Activated CD8-positive, alpha-beta memory T cell treated with anti-CD3 and anti-CD28 coated beads, Interleukin-2, amount 10 ng/mL, durations not matched to agents 7 days and 5 days (primary cell): Measurements from ENCODE around the gene FSD1. TPM values are rescaled to one million over a fixed set of nuclear protein-coding genes. Genes with fewer than 3 reads are reported as not detected.

Experiments
- ATAC-seq: fragments of 150-1000 bp; cut with Tn5 transposase; one replicate; pipeline ENCODE4 v1.10.0; 2021; ENCODE audit warnings: moderate library complexity
- CTCF ChIA-PET: fragments of 350-600 bp; sonication (Branson Sonifier 250); formaldehyde crosslinking; loops from one replicate; lab custom pipeline; 2021; ENCODE audit warnings: antibody characterized with exemption; lab: Charles Lee
- DNase-seq: peaks from one replicate; pipeline ENCODE4 v3.0.0-alpha.2; 2020
- H3K27ac Mint-ChIP-seq: one replicate; pipeline ENCODE4 v1.8.0; 2021; ENCODE audit warnings: mild to moderate bottlenecking, mixed read lengths
- H3K27me3 Mint-ChIP-seq: one replicate; pipeline ENCODE4 v1.8.0; 2021; ENCODE audit warnings: mixed read lengths
- H3K36me3 Mint-ChIP-seq: one replicate; pipeline ENCODE4 v1.8.0; 2021; ENCODE audit warnings: mild to moderate bottlenecking, mixed read lengths
- H3K4me1 Mint-ChIP-seq: one replicate; pipeline ENCODE4 v1.8.0; 2021; ENCODE audit warnings: mixed read lengths
- H3K4me3 Mint-ChIP-seq: one replicate; pipeline ENCODE4 v1.8.0; 2021; ENCODE audit warnings: mild to moderate bottlenecking, moderate library complexity, mixed read lengths
- H3K9me3 Mint-ChIP-seq: one replicate; pipeline ENCODE4 v1.8.0; 2022; ENCODE audit warnings: low read depth, mixed read lengths
- total RNA-seq, 2 experiments: library from RNA; stranded (reverse); gene quantifications; one replicate each; pipeline ENCODE4 v1.2.3, GENCODE V29; 2021

Gene FSD1
- total RNA-seq, 2 experiments from 2014 or later, result 24.7 to 30.6 TPM

- Mint-ChIP-seq H3K36me3 (peaks cover 7% of the 10 kb centered on the region), H3K4me3 (peak overlapping the region; percentile 66), H3K27ac (peak overlapping the region; percentile 93), H3K4me1 (peaks cover 50% of the 10 kb centered on the region), H3K27me3 (no peaks in the 10 kb centered on the region), H3K9me3 (no peaks in the 10 kb centered on the region)
- ATAC-seq (no peak), DNase-seq (no peak)
- CTCF ChIA-PET, result interaction anchor here (0.8 to 2.4 kb wide), 7 partner anchors 10 to 101 kb away, joined by 3 to 16 read pairs (median 7); partner anchors contain the start of genes MPND and SH3GL1
These were observed 63.9 kb downstream of the FSD1 start for GRCh38 chr19:4368128-4368820.

GRCh38 chr19:4369109-4369887, 64.9 kb downstream of the FSD1 start:
- H3K9me3 Mint-ChIP-seq, result no peaks in the 10 kb centered on the region
- H3K27ac Mint-ChIP-seq, result peak overlapping the region; percentile 93
- CTCF ChIA-PET, result interaction anchor here (1.0 to 3.1 kb wide), 14 partner anchors 11 to 215 kb away, joined by 3 to 34 read pairs (median 9); partner anchors contain the start of genes CHAF1A, MPND, SH3GL1 and YJU2
- peaks cover 57% of the 10 kb centered on the region for H3K4me1 Mint-ChIP-seq
- peak; percentile 75 for ATAC-seq
- peak overlapping the region; percentile 66 for H3K4me3 Mint-ChIP-seq
- DNase-seq, result peak; percentile 91
- H3K36me3 Mint-ChIP-seq, result peaks cover 7% of the 10 kb centered on the region
- no peaks in the 10 kb centered on the region for H3K27me3 Mint-ChIP-seq

- H3K27ac Mint-ChIP-seq, result peak overlapping the region; percentile 93
- peak; percentile 80 for ATAC-seq
These were observed 65.5 kb downstream of the FSD1 start for GRCh38 chr19:4369888-4370260.

GRCh38 chr19:4370418-4371041, 66.1 kb downstream of the FSD1 start:
- peaks cover 65% of the 10 kb centered on the region for H3K4me1 Mint-ChIP-seq

More at GRCh38 chr19:4369888-4370260, 65.5 kb downstream of the FSD1 start:
- peaks cover 7% of the 10 kb centered on the region for H3K36me3 Mint-ChIP-seq
- DNase-seq, result peak; percentile 89
- H3K27me3 Mint-ChIP-seq, result no peaks in the 10 kb centered on the region
- no peaks in the 10 kb centered on the region for H3K9me3 Mint-ChIP-seq
- H3K4me3 Mint-ChIP-seq, result peak overlapping the region; percentile 66
- CTCF ChIA-PET, result interaction anchor here (0.7 to 3.1 kb wide), 11 partner anchors 10 to 123 kb away, joined by 3 to 34 read pairs (median 9); partner anchors contain the start of genes CHAF1A, MPND, SH3GL1 and YJU2
- peaks cover 60% of the 10 kb centered on the region for H3K4me1 Mint-ChIP-seq

GRCh38 chr19:4371247-4372164, 67.1 kb downstream of the FSD1 start:
- CTCF ChIA-PET, result interaction anchor here (1.1 to 7.2 kb wide), 4 partner anchors 19 to 384 kb away, joined by 3 to 27 read pairs (median 12); partner anchors contain the start of gene SH3GL1
- Mint-ChIP-seq H3K4me3 (peak overlapping the region; percentile 35), H3K27ac (peak overlapping the region; percentile 65), H3K9me3 (no peaks in the 10 kb centered on the region), H3K36me3 (peaks cover 6% of the 10 kb centered on the region), H3K4me1 (peaks cover 75% of the 10 kb centered on the region), H3K27me3 (no peaks in the 10 kb centered on the region)
- ATAC-seq (no peak), DNase-seq (no peak)

More at GRCh38 chr19:4370418-4371041, 66.1 kb downstream of the FSD1 start:
- Mint-ChIP-seq H3K4me3 (peak overlapping the region; percentile 66), H3K9me3 (no peaks in the 10 kb centered on the region), H3K36me3 (peaks cover 7% of the 10 kb centered on the region), H3K27ac (peak overlapping the region; percentile 93), H3K27me3 (no peaks in the 10 kb centered on the region)
- DNase-seq, result no peak
- ATAC-seq, result no peak
- CTCF ChIA-PET, result interaction anchor here (0.7 to 7.2 kb wide), 12 partner anchors 10 to 124 kb away, joined by 3 to 34 read pairs (median 10); partner anchors contain the start of genes CHAF1A, MPND, SH3GL1 and YJU2

- Mint-ChIP-seq H3K4me1 (peaks cover 82% of the 10 kb centered on the region), H3K27me3 (no peaks in the 10 kb centered on the region), H3K36me3 (peaks cover 2% of the 10 kb centered on the region), H3K9me3 (no peaks in the 10 kb centered on the region), H3K27ac (no peak overlapping the region), H3K4me3 (no peak overlapping the region)
- CTCF ChIA-PET, result interaction anchor here (1.1 to 7.2 kb wide), 4 partner anchors 20 to 385 kb away, joined by 3 to 27 read pairs (median 12); partner anchors contain the start of gene SH3GL1
- DNase-seq, result no peak
- ATAC-seq, result no peak
These were observed 68.0 kb downstream of the FSD1 start for GRCh38 chr19:4372165-4373012.

- Mint-ChIP-seq H3K4me3 (no peak overlapping the region), H3K4me1 (peaks cover 80% of the 10 kb centered on the region), H3K36me3 (peaks cover 2% of the 10 kb centered on the region), H3K27ac (no peak overlapping the region), H3K9me3 (no peaks in the 10 kb centered on the region), H3K27me3 (no peaks in the 10 kb centered on the region)
- ATAC-seq, result no peak
- no peak for DNase-seq
- CTCF ChIA-PET, result interaction anchor here (1.2 to 7.2 kb wide), 2 partner anchors 28 to 385 kb away, joined by 3 to 27 read pairs; partner anchors contain the start of gene SH3GL1
These were observed 68.6 kb downstream of the FSD1 start for GRCh38 chr19:4373013-4373367.

Other genes with a start within 250 kb of the FSD1 start
- 10 to 100 TPM; 67.4 to 72.6 TPM for gene ZBTB7A, start 237.7 kb upstream of the FSD1 start, total RNA-seq
- gene MAP2K2, start 180.5 kb upstream of the FSD1 start, total RNA-seq, result 100 to 1,000 TPM; 201 to 238 TPM
- under 1 TPM in 1 of 2 experiments, not detected in 1; 0.75 TPM for gene CREB3L3, start 151.0 kb upstream of the FSD1 start, total RNA-seq
- gene SIRT6, start 122.0 kb upstream of the FSD1 start, total RNA-seq, result 10 to 100 TPM; 37.5 to 37.8 TPM
- gene ANKRD24, start 121.9 kb upstream of the FSD1 start, total RNA-seq, result 1 to 10 TPM in 1 of 2 experiments, under 1 TPM in 1; 0.82 to 1.4 TPM
- 10 to 100 TPM in 1 of 2 experiments, 1 to 10 TPM in 1; 2.6 to 14.7 TPM for gene EBI3, start 75.1 kb upstream of the FSD1 start, total RNA-seq
- gene YJU2, start 57.5 kb upstream of the FSD1 start, total RNA-seq, result 10 to 100 TPM; 26.8 to 32.1 TPM
- not detected for gene SHD, start 25.3 kb upstream of the FSD1 start, total RNA-seq
- gene TMIGD2, start 2.2 kb upstream of the FSD1 start, total RNA-seq, result 10 to 100 TPM; 29.8 to 40.7 TPM
- 1 to 10 TPM; 8.8 to 9.6 TPM for gene STAP2, start 34.2 kb downstream of the FSD1 start, total RNA-seq
- 10 to 100 TPM; 24.1 to 25.4 TPM for gene MPND, start 39.0 kb downstream of the FSD1 start, total RNA-seq
- 10 to 100 TPM; 43.3 to 57.7 TPM for gene SH3GL1, start 95.9 kb downstream of the FSD1 start, total RNA-seq
- 100 to 1,000 TPM; 118 to 126 TPM for gene CHAF1A, start 98.0 kb downstream of the FSD1 start, total RNA-seq
- gene UBXN6, start 153.2 kb downstream of the FSD1 start, total RNA-seq, result 10 to 100 TPM; 41.0 to 45.8 TPM
- gene HDGFL2, start 167.7 kb downstream of the FSD1 start, total RNA-seq, result 10 to 100 TPM; 57.8 to 60.2 TPM
- gene PLIN4, start 213.9 kb downstream of the FSD1 start, total RNA-seq, result not detected
- gene PLIN5, start 230.6 kb downstream of the FSD1 start, total RNA-seq, result not detected
- under 1 TPM; 0.32 to 0.35 TPM for gene LRG1, start 235.4 kb downstream of the FSD1 start, total RNA-seq